WTC11 (cell line): ENCODE measurements around the gene PLK2. TPM values are rescaled to one million over a fixed set of nuclear protein-coding genes. Genes with fewer than 3 reads are reported as not detected.

Source experiments
- ATAC-seq: fragments of 200-7000 bp; cut with Tn5 transposase; 2 replicates; pipeline ENCODE4 v1.10.0; 2021; ENCODE audit warnings: mild to moderate bottlenecking, moderate library complexity
- CTCF ChIA-PET: fragments of 300-600 bp; sonication (Branson Sonifier 250); formaldehyde crosslinking; loops from one replicate; lab custom pipeline; 2021; ENCODE audit warnings: antibody characterized with exemption; lab: Charles Lee
- POLR2A ChIA-PET: fragments of 350-600 bp; sonication (Branson Sonifier 250); formaldehyde crosslinking; loops from one replicate; lab custom pipeline; 2021; ENCODE audit warnings: antibody characterized with exemption; lab: Charles Lee
- DNase-seq: peaks from one replicate; pipeline ENCODE4 v3.0.0; 2021; ENCODE audit warnings: low spot score
- H3K27ac Mint-ChIP-seq: 2 replicates; pipeline ENCODE4 v1.8.0; 2021; ENCODE audit warnings: mixed read lengths
- H3K27me3 Mint-ChIP-seq: 2 replicates; pipeline ENCODE4 v1.8.0; 2021; ENCODE audit warnings: low read depth, mild to moderate bottlenecking, moderate library complexity, mixed read lengths
- H3K36me3 Mint-ChIP-seq: 2 replicates; pipeline ENCODE4 v1.8.0; 2021; ENCODE audit warnings: mixed read lengths
- H3K4me1 Mint-ChIP-seq: 2 replicates; pipeline ENCODE4 v1.8.0; 2022; ENCODE audit warnings: mixed read lengths
- H3K4me3 Mint-ChIP-seq: 2 replicates; pipeline ENCODE4 v1.8.0; 2021; ENCODE audit warnings: mild to moderate bottlenecking, moderate library complexity, mixed read lengths
- H3K9me3 Mint-ChIP-seq: 2 replicates; pipeline ENCODE4 v1.8.0; 2021; ENCODE audit warnings: mixed read lengths
- ATF1 ChIP-seq: sonication (generic); formaldehyde crosslinking; IDR thresholded peaks from 2 replicates; pipeline ENCODE4 v1.8.1; 2023; ENCODE audit warnings: mild to moderate bottlenecking, moderate library complexity, missing genetic modification reagents
- CBFB ChIP-seq: sonication (generic); formaldehyde crosslinking; IDR thresholded peaks from 2 replicates; pipeline ENCODE4 v1.8.1; 2022; ENCODE audit warnings: mild to moderate bottlenecking, low read depth, missing genetic modification reagents
- EMX1 ChIP-seq: fragments of 250-450 bp; sonication (Bioruptor Pico); IDR thresholded peaks from 2 replicates; pipeline ENCODE4 v1.8.0; 2021; ENCODE audit warnings: mild to moderate bottlenecking
- FOXK1 ChIP-seq: sonication (generic); formaldehyde crosslinking; IDR thresholded peaks from 2 replicates; pipeline ENCODE4 v1.8.0; 2022; ENCODE audit warnings: mild to moderate bottlenecking, moderate library complexity, missing genetic modification reagents
- GRHL2 ChIP-seq: fragments of 250-450 bp; sonication (Bioruptor Pico); IDR thresholded peaks from 2 replicates; pipeline ENCODE4 v1.8.0; 2022; ENCODE audit warnings: mild to moderate bottlenecking, moderate library complexity; ENCODE audit not compliant: insufficient replicate concordance, severe bottlenecking
- GTF2I ChIP-seq: fragments of 250-450 bp; sonication (Bioruptor Pico); conservative IDR thresholded peaks from 2 replicates; pipeline ENCODE4 v1.4.0; 2021; ENCODE audit warnings: mild to moderate bottlenecking
- KAT7 ChIP-seq: sonication (generic); formaldehyde crosslinking; IDR thresholded peaks from 2 replicates; pipeline ENCODE4 v1.8.1; 2023; ENCODE audit warnings: missing genetic modification reagents, mild to moderate bottlenecking, borderline replicate concordance
- MYBL2 ChIP-seq: sonication (generic); formaldehyde crosslinking; IDR thresholded peaks from 2 replicates; pipeline ENCODE4 v1.8.1; 2023; ENCODE audit warnings: mild to moderate bottlenecking, moderate library complexity, missing genetic modification reagents
- PRRX2 ChIP-seq: fragments of 250-450 bp; sonication (Bioruptor Pico); IDR thresholded peaks from 2 replicates; pipeline ENCODE4 v1.8.0; 2021; ENCODE audit warnings: mild to moderate bottlenecking
- RORB ChIP-seq: fragments of 250-450 bp; sonication (Bioruptor Pico); IDR thresholded peaks from 2 replicates; pipeline ENCODE4 v1.9.0; 2021; ENCODE audit warnings: mild to moderate bottlenecking
- SMAD3 ChIP-seq: sonication (generic); formaldehyde crosslinking; IDR thresholded peaks from 2 replicates; pipeline ENCODE4 v1.8.0; 2022; ENCODE audit warnings: missing genetic modification reagents, mild to moderate bottlenecking, borderline replicate concordance
- SOX15 ChIP-seq: fragments of 250-450 bp; sonication (Bioruptor Pico); IDR thresholded peaks from 2 replicates; pipeline ENCODE4 v1.9.0; 2021; ENCODE audit warnings: mild to moderate bottlenecking
- ZNF219 ChIP-seq: sonication (generic); formaldehyde crosslinking; IDR thresholded peaks from 2 replicates; pipeline ENCODE4 v1.8.0; 2023; ENCODE audit warnings: missing genetic modification reagents, mild to moderate bottlenecking, borderline replicate concordance
- ZNF263 ChIP-seq: sonication (generic); formaldehyde crosslinking; IDR thresholded peaks from 2 replicates; pipeline ENCODE4 v1.8.1; 2022; ENCODE audit warnings: low read depth, mild to moderate bottlenecking, moderate library complexity, missing genetic modification reagents
- ZNF423 ChIP-seq: fragments of 250-450 bp; sonication (Bioruptor Pico); IDR thresholded peaks from 2 replicates; pipeline ENCODE4 v2.1.2; 2022; ENCODE audit warnings: mild to moderate bottlenecking, moderate library complexity
- ZNF671 ChIP-seq: fragments of 250-450 bp; sonication (Bioruptor Pico); IDR thresholded peaks from 2 replicates; pipeline ENCODE4 v1.8.0; 2021; ENCODE audit warnings: mild to moderate bottlenecking
- total RNA-seq: library from RNA; stranded (reverse); gene quantifications from 3 replicates; pipeline ENCODE4 v1.2.3, GENCODE V29; 2021
- TF ChIP-seq, protein P1 (sequence below): fragments of 250-450 bp; sonication (Bioruptor Pico); IDR thresholded peaks from 2 replicates; pipeline ENCODE4 v1.9.0; 2021; ENCODE audit warnings: moderate library complexity, mild to moderate bottlenecking, inconsistent platforms, borderline replicate concordance
- TF ChIP-seq, protein P2 (sequence below): fragments of 200-600 bp; IDR thresholded peaks from 2 replicates; pipeline ENCODE4 v1.8.0; 2022; ENCODE audit warnings: antibody characterized with exemption
- TF ChIP-seq, protein P3 (sequence below): fragments of 250-450 bp; sonication (Bioruptor Pico); conservative IDR thresholded peaks from 2 replicates; pipeline ENCODE4 v1.9.0; 2021; ENCODE audit warnings: mild to moderate bottlenecking
- TF ChIP-seq, protein P4 (sequence below): sonication (generic); formaldehyde crosslinking; conservative IDR thresholded peaks from 2 replicates; pipeline ENCODE4 v1.8.1; 2022; ENCODE audit warnings: mild to moderate bottlenecking, missing genetic modification reagents
- TF ChIP-seq, protein P5 (sequence below): sonication (generic); formaldehyde crosslinking; IDR thresholded peaks from 2 replicates; pipeline ENCODE4 v1.8.1; 2023; ENCODE audit warnings: mild to moderate bottlenecking, moderate library complexity, missing genetic modification reagents
- TF ChIP-seq, protein P6 (sequence below): fragments of 250-450 bp; sonication (Bioruptor Pico); IDR thresholded peaks from 2 replicates; pipeline ENCODE4 v1.9.0; 2021; ENCODE audit warnings: mild to moderate bottlenecking
- TF ChIP-seq, protein P7 (sequence below): sonication (generic); formaldehyde crosslinking; IDR thresholded peaks from 2 replicates; pipeline ENCODE4 v1.8.0; 2022; ENCODE audit warnings: mild to moderate bottlenecking, missing genetic modification reagents
- TF ChIP-seq, protein P8 (sequence below): sonication (generic); formaldehyde crosslinking; IDR thresholded peaks from 2 replicates; pipeline ENCODE4 v1.8.0; 2022; ENCODE audit warnings: missing genetic modification reagents

PLK2 gene
- total RNA-seq, 1 experiment from 2014 or later: 37.1 TPM

DNA sequence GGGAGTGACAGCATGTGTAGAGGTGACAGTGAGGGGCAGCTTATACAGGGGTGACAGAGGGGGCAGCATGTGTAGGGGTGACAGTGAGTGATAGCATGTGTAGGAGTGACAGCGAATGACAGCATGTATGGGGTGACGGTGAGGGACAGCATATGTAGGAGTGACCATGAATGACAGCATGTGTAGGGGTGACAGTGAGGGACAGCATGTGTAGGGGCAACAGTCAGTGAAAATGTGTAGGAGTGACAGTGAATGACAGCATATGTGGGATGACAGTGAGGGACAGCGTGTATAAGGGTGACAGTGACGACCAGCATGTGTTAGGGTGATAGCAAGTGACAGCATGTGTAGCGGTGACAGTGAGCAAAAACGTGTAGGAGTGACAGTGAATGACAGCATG is 21.9 kb upstream of the PLK2 start (continued):
- no peak for TF ChIP-seq ZNF423 (CRISPR knock-in tag)
- TF ChIP-seq CBFB (CRISPR knock-in tag): no peak
- TF ChIP-seq GTF2I: no peak
- TF ChIP-seq ZNF219 (CRISPR knock-in tag): no peak
- no peak for TF ChIP-seq SOX15 (CRISPR knock-in tag)
- TF ChIP-seq, protein P1, sequence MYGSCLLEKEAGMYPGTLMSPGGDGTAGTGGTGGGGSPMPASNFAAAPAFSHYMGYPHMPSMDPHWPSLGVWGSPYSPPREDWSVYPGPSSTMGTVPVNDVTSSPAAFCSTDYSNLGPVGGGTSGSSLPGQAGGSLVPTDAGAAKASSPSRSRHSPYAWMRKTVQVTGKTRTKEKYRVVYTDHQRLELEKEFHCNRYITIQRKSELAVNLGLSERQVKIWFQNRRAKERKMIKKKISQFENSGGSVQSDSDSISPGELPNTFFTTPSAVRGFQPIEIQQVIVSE: no peak

DNA sequence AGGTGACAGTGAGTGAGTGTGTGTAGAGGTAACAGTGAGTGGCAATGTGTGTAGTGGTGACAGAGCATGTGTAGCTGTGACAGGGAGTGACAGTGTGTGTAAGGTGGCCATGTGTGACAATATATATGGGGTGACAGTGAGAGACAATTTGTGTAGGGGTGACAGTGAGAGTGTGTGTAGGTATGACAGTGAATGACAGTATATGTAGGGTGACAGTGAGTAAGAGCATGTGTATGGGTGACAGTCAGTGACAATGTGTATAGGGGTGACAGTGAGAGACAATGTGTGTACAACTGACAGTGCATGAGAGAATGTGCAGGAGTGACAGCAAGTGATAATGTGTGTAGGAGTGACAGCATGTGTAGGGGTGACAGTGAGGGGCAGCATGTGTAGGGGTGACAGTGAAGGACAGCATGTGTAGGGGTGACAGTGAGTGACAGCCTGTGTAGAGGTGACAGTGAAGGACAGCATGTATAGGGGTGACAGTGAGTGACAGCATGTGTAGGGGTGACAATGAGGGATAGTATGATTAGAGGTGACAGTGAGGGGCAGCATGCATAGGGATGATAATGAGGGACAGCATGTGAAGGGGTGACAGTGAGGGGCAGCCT is 21.3 kb upstream of the PLK2 start:
- Mint-ChIP-seq H3K4me3 (no peak overlapping the region), H3K27me3 (no peaks in the 10 kb centered on the region), H3K4me1 (no peaks in the 10 kb centered on the region), H3K9me3 (peaks cover 6% of the 10 kb centered on the region), H3K27ac (no peak overlapping the region), H3K36me3 (peaks cover 3% of the 10 kb centered on the region)
- ATAC-seq (no peak), DNase-seq (no peak)
- ChIA-PET CTCF (no interaction called here), POLR2A (no interaction called here)
- TF ChIP-seq, protein P2, sequence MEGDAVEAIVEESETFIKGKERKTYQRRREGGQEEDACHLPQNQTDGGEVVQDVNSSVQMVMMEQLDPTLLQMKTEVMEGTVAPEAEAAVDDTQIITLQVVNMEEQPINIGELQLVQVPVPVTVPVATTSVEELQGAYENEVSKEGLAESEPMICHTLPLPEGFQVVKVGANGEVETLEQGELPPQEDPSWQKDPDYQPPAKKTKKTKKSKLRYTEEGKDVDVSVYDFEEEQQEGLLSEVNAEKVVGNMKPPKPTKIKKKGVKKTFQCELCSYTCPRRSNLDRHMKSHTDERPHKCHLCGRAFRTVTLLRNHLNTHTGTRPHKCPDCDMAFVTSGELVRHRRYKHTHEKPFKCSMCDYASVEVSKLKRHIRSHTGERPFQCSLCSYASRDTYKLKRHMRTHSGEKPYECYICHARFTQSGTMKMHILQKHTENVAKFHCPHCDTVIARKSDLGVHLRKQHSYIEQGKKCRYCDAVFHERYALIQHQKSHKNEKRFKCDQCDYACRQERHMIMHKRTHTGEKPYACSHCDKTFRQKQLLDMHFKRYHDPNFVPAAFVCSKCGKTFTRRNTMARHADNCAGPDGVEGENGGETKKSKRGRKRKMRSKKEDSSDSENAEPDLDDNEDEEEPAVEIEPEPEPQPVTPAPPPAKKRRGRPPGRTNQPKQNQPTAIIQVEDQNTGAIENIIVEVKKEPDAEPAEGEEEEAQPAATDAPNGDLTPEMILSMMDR: no peak
- TF ChIP-seq, protein P3, sequence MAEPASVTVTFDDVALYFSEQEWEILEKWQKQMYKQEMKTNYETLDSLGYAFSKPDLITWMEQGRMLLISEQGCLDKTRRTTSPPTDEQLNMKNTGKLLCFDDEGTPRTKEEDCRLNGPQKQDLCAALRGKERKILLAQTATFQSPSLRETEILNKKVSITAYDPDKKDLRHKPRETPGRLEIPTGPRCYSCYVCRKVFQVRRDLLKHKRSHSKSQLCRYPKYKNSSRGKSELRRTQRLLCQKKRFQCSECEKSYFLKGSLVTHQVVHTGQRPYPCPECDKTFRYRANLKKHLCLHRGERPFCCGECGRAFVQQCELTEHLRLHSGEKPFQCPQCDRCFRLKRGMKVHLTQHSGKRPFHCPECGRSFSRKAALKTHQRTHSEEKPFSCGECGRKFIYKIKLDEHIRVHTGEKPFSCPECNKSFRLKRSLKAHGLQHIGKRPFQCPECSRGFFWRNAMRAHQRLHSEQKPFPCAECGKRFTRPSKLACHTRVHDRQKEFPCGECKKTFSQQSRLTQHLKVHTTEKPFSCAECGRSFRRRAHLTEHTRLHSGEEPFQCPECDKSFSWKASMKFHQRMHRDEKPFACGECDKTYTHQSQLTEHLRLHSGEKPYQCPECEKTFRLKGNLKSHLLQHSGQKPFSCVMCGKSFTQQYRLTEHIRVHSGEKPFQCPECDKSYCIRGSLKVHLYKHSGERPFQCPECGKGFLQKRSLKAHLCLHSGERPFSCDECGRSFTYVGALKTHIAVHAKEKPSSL: no peak
- TF ChIP-seq KAT7 (CRISPR knock-in tag) (no peak), MYBL2 (CRISPR knock-in tag) (no peak), ZNF671 (no peak), ATF1 (CRISPR knock-in tag) (no peak), SMAD3 (CRISPR knock-in tag) (no peak), PRRX2 (CRISPR knock-in tag) (no peak), ZNF263 (CRISPR knock-in tag) (no peak), GRHL2 (CRISPR knock-in tag) (no peak), FOXK1 (no peak), EMX1 (no peak), RORB (CRISPR knock-in tag) (no peak), SOX15 (CRISPR knock-in tag) (no peak)
- TF ChIP-seq, protein P4, sequence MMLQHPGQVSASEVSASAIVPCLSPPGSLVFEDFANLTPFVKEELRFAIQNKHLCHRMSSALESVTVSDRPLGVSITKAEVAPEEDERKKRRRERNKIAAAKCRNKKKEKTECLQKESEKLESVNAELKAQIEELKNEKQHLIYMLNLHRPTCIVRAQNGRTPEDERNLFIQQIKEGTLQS (CRISPR knock-in tag): no peak
- TF ChIP-seq, protein P5, sequence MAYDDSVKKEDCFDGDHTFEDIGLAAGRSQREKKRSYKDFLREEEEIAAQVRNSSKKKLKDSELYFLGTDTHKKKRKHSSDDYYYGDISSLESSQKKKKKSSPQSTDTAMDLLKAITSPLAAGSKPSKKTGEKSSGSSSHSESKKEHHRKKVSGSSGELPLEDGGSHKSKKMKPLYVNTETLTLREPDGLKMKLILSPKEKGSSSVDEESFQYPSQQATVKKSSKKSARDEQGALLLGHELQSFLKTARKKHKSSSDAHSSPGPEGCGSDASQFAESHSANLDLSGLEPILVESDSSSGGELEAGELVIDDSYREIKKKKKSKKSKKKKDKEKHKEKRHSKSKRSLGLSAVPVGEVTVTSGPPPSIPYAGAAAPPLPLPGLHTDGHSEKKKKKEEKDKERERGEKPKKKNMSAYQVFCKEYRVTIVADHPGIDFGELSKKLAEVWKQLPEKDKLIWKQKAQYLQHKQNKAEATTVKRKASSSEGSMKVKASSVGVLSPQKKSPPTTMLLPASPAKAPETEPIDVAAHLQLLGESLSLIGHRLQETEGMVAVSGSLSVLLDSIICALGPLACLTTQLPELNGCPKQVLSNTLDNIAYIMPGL (CRISPR knock-in tag): no peak
- TF ChIP-seq, protein P6, sequence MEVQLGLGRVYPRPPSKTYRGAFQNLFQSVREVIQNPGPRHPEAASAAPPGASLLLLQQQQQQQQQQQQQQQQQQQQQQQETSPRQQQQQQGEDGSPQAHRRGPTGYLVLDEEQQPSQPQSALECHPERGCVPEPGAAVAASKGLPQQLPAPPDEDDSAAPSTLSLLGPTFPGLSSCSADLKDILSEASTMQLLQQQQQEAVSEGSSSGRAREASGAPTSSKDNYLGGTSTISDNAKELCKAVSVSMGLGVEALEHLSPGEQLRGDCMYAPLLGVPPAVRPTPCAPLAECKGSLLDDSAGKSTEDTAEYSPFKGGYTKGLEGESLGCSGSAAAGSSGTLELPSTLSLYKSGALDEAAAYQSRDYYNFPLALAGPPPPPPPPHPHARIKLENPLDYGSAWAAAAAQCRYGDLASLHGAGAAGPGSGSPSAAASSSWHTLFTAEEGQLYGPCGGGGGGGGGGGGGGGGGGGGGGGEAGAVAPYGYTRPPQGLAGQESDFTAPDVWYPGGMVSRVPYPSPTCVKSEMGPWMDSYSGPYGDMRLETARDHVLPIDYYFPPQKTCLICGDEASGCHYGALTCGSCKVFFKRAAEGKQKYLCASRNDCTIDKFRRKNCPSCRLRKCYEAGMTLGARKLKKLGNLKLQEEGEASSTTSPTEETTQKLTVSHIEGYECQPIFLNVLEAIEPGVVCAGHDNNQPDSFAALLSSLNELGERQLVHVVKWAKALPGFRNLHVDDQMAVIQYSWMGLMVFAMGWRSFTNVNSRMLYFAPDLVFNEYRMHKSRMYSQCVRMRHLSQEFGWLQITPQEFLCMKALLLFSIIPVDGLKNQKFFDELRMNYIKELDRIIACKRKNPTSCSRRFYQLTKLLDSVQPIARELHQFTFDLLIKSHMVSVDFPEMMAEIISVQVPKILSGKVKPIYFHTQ (CRISPR knock-in tag): no peak
- TF ChIP-seq, protein P7, sequence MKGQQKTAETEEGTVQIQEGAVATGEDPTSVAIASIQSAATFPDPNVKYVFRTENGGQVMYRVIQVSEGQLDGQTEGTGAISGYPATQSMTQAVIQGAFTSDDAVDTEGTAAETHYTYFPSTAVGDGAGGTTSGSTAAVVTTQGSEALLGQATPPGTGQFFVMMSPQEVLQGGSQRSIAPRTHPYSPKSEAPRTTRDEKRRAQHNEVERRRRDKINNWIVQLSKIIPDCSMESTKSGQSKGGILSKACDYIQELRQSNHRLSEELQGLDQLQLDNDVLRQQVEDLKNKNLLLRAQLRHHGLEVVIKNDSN (CRISPR knock-in tag): no peak
- TF ChIP-seq, protein P8, sequence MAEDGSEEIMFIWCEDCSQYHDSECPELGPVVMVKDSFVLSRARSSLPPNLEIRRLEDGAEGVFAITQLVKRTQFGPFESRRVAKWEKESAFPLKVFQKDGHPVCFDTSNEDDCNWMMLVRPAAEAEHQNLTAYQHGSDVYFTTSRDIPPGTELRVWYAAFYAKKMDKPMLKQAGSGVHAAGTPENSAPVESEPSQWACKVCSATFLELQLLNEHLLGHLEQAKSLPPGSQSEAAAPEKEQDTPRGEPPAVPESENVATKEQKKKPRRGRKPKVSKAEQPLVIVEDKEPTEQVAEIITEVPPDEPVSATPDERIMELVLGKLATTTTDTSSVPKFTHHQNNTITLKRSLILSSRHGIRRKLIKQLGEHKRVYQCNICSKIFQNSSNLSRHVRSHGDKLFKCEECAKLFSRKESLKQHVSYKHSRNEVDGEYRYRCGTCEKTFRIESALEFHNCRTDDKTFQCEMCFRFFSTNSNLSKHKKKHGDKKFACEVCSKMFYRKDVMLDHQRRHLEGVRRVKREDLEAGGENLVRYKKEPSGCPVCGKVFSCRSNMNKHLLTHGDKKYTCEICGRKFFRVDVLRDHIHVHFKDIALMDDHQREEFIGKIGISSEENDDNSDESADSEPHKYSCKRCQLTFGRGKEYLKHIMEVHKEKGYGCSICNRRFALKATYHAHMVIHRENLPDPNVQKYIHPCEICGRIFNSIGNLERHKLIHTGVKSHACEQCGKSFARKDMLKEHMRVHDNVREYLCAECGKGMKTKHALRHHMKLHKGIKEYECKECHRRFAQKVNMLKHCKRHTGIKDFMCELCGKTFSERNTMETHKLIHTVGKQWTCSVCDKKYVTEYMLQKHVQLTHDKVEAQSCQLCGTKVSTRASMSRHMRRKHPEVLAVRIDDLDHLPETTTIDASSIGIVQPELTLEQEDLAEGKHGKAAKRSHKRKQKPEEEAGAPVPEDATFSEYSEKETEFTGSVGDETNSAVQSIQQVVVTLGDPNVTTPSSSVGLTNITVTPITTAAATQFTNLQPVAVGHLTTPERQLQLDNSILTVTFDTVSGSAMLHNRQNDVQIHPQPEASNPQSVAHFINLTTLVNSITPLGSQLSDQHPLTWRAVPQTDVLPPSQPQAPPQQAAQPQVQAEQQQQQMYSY (CRISPR knock-in tag): no peak
